Panc1 (cell line): ENCODE measurements around the gene TMEM233. TPM values are rescaled to one million over a fixed set of nuclear protein-coding genes. Genes with fewer than 3 reads are reported as not detected.

ENCODE experiments used
- ATAC-seq: fragments of 200-7000 bp; cut with Tn5 transposase; 2 replicates; pipeline ENCODE4 v1.9.1; 2020; ENCODE audit warnings: mild to moderate bottlenecking, moderate library complexity
- BruUV-seq: library from RNA; stranded (reverse); fragments of 400-500 nt; replicated peaks from 2 replicates; lab custom pipeline; 2021; lab: Mats Ljungman, UMichigan
- CTCF ChIA-PET: fragments of 300-600 bp; sonication (Branson Sonifier 250); formaldehyde crosslinking; loops from one replicate; lab custom pipeline; 2022; ENCODE audit warnings: antibody characterized with exemption; lab: Charles Lee
- POLR2A ChIA-PET: fragments of 300-600 bp; sonication (Branson Sonifier 250); formaldehyde crosslinking; loops from one replicate; lab custom pipeline; 2022; ENCODE audit warnings: antibody characterized with exemption; lab: Charles Lee
- DNase-seq: peaks from one replicate; pipeline ENCODE4 v3.0.0-alpha.2; 2010; ENCODE audit warnings: low read depth, low spot score
- H3K27ac ChIP-seq: 2 replicates; pipeline ENCODE4 v1.5.1; 2011; ENCODE audit warnings: mild to moderate bottlenecking, low read length, inconsistent platforms
- H3K27me3 ChIP-seq: fragments of 200-500 bp; sonication (Bioruptor generic); 2 replicates; pipeline ENCODE4 v1.6.0; 2014; ENCODE audit warnings: low read length, inconsistent platforms; ENCODE audit not compliant: control insufficient read depth, insufficient read depth
- H3K36me3 ChIP-seq: fragments of 200-500 bp; sonication (Bioruptor generic); 2 replicates; pipeline ENCODE4 v1.5.1; 2014; ENCODE audit warnings: inconsistent platforms, mild to moderate bottlenecking, low read length, moderate library complexity; ENCODE audit not compliant: control insufficient read depth, insufficient read depth
- H3K4me1 ChIP-seq: 2 replicates; pipeline ENCODE4 v1.5.1; 2011; ENCODE audit warnings: inconsistent platforms, mild to moderate bottlenecking, low read length, moderate library complexity; ENCODE audit not compliant: control insufficient read depth, insufficient read depth
- H3K4me3 ChIP-seq, 2 experiments: 2 replicates each; pipeline ENCODE4 v1.5.1; 2011 to 2012; ENCODE audit warnings: low read depth in 2 of 2, low read length in 2 of 2, mild to moderate bottlenecking in 2 of 2, inconsistent platforms in 1 of 2, moderate library complexity in 1 of 2
- H3K9me3 ChIP-seq: fragments of 200-500 bp; sonication (Bioruptor generic); 2 replicates; pipeline ENCODE4 v1.5.1; 2014; ENCODE audit warnings: low read depth, mild to moderate bottlenecking, inconsistent platforms, low read length, moderate library complexity; ENCODE audit not compliant: control insufficient read depth, insufficient read depth
- CTCF ChIP-seq: fragments of 450-650 bp; IDR thresholded peaks from 2 replicates; pipeline ENCODE4 v1.5.1; 2017; ENCODE audit warnings: mild to moderate bottlenecking
- POLR2AphosphoS5 ChIP-seq: IDR thresholded peaks from 2 replicates; pipeline ENCODE4 v1.6.1; 2012; ENCODE audit warnings: mild to moderate bottlenecking, low read depth, low read length, moderate library complexity
- REST ChIP-seq, 2 experiments: IDR thresholded peaks; 2 replicates each; pipeline ENCODE4 v1.6.1; 2011 to 2012; ENCODE audit warnings: low read depth in 2 of 2, control low read depth in 1 of 2, low read length in 1 of 2, mild to moderate bottlenecking in 1 of 2, moderate library complexity in 1 of 2; ENCODE audit not compliant: insufficient read depth in 1 of 2
- SIN3A ChIP-seq: IDR thresholded peaks from 2 replicates; pipeline ENCODE4 v1.6.1; 2012; ENCODE audit warnings: low read depth, mild to moderate bottlenecking, low read length, moderate library complexity, borderline replicate concordance; ENCODE audit not compliant: insufficient read depth
- TCF7L2 ChIP-seq: IDR thresholded peaks from 2 replicates; pipeline ENCODE4 v1.6.1; 2011; ENCODE audit warnings: mild to moderate bottlenecking, low read depth, low read length, inconsistent platforms
- in situ Hi-C: cut with HindIII; loops from 2 replicates; pipeline ENCODE4 v1.10.0; 2016; ENCODE audit warnings: low sequenced_read_pairs, low pct_unique_long_range_greater_than_20kb
- intact Hi-C: fragments of 100-400 bp; cut with micrococcal nuclease; formaldehyde crosslinking; loops from one replicate; pipeline ENCODE4 v1.10.0; 2022; ENCODE audit not compliant: unreplicated experiment
- total RNA-seq: library from RNA; stranded (reverse); gene quantifications from one replicate; pipeline ENCODE4 v1.2.1, GENCODE V29; 2021; ENCODE audit not compliant: unreplicated experiment

TMEM233 gene
- total RNA-seq, 1 experiment from 2014 or later = not detected

- H3K9me3 ChIP-seq = no peaks in the 10 kb centered on the region
- TF ChIP-seq TCF7L2 (no peak), CTCF (no peak), SIN3A (no peak), POLR2AphosphoS5 (no peak), REST (IDR thresholded peaks at IDR 0.05; ENCODE audit: insufficient read depth in 1 of 2, low read depth in 2 of 2, low read length in 1 of 2) (no peak)
- in situ Hi-C loops (no loop called here), intact Hi-C loops (no loop called here)
- no peaks in the 10 kb centered on the region for H3K27me3 ChIP-seq
- no peaks in the 10 kb centered on the region for H3K36me3 ChIP-seq
- CTCF ChIA-PET = no interaction called here
- peaks cover 1% of the 10 kb centered on the region for H3K4me1 ChIP-seq
- POLR2A ChIA-PET = no interaction called here
- no peak overlapping the region for H3K27ac ChIP-seq
- ATAC-seq = no peak
- DNase-seq = no peak
- H3K4me3 ChIP-seq = no peak overlapping the region
- no TSS peak for BruUV-seq
Measured at GRCh38 chr12:119661882-119662281, 68.3 kb downstream of the TMEM233 start.

- ChIA-PET POLR2A (no interaction called here), CTCF (interaction anchor here (0.6 kb wide), 1 partner anchor 430 kb away, joined by 7 read pairs; no protein-coding TSS in a partner anchor)
- Histone ChIP-seq H3K4me1 (peaks cover 9% of the 10 kb centered on the region), H3K9me3 (no peaks in the 10 kb centered on the region), H3K36me3 (peaks cover 7% of the 10 kb centered on the region; the same call in 1 of the 2 replicates), H3K4me3 (no peak overlapping the region), H3K27ac (no peak overlapping the region), H3K27me3 (no peaks in the 10 kb centered on the region)
- no TSS peak for BruUV-seq
- in situ Hi-C loops (no loop called here), intact Hi-C loops (no loop called here)
- ATAC-seq = no peak
- no peak for DNase-seq
- TF ChIP-seq REST (IDR thresholded peaks at IDR 0.05; ENCODE audit: insufficient read depth in 1 of 2, low read depth in 2 of 2, low read length in 1 of 2) (no peak), SIN3A (no peak), POLR2AphosphoS5 (no peak), TCF7L2 (no peak), CTCF (no peak)
Measured at GRCh38 chr12:119664642-119665041, 71.1 kb downstream of the TMEM233 start.
